ENCODE data around the gene DUSP11. TPM values are rescaled to one million over a fixed set of nuclear protein-coding genes. Genes with fewer than 3 reads are reported as not detected.
"Not testable (repeated sequence)": the region's sequence is repeated elsewhere in the genome, so short reads cannot be mapped to it uniquely, and the experiment has no call there.

The DUSP11 gene
- total and polyA plus RNA-seq, 4 donors = 13.9 to 44.1 (median 17.0) TPM

- Histone ChIP-seq H3K27me3 (ENCODE audit: control insufficient read depth in 3 of 3, insufficient read depth in 3 of 3, low read length in 2 of 3) (no peaks in the 10 kb centered on the region), H3K36me3 (ENCODE audit: control insufficient read depth in 4 of 4, insufficient read depth in 4 of 4, low read length in 4 of 4) (peaks cover 11 to 45% (median 27%) of the 10 kb centered on the region in 4 donors), H3K4me1 (ENCODE audit: control insufficient read depth in 5 of 5, insufficient read depth in 5 of 5, low read length in 5 of 5) (peaks cover 0 to 21% (median 5%) of the 10 kb centered on the region in 5 donors), H3K27ac (ENCODE audit: low read depth in 1 of 2, low read length in 1 of 2) (no peak overlapping the region), H3K4me3 (no peak overlapping the region), H3K9me3 (ENCODE audit: control insufficient read depth in 4 of 4, insufficient read depth in 3 of 4, low read length in 3 of 4) (no peaks in the 10 kb centered on the region), H3K9ac (ENCODE audit: insufficient read depth in 1 of 2, low read length in 2 of 2) (no peak overlapping the region)
- ATAC-seq (ENCODE audit: insufficient read depth, low FRiP score) (no peak), DNase-seq (no peak)
- TF ChIP-seq CTCF (IDR thresholded peaks at IDR 0.05; ENCODE audit: control extremely low read depth, extremely low read depth) = no peak
- 92 to 93% methylated on average over 2 of the region's 2 CpGs for WGBS, 2 donors
Observed at GRCh38 chr2:73759904-73760303, 20.0 kb downstream of the DUSP11 start.

DNA sequence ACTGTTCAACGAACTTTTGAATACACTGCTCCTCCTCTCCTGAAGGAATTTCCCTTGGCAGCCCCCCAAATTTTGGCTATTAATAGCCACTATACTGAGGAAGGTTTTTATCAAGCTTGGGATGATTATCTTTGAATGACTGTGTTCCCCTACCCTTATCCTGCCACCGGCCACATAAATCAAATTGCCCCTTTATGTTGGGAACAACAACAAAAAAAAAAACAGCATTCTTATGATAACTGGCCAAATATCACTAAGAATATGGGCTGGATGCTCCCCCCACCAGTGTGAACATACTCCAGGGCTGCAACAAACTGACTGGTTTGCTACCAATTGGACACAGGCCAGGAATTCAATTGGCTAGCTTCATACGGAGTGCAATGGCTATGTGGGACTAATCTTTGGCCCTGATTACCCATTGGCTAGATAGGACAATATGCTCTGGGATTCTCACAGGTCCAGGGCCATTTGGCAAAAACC lies 20.6 kb downstream of the DUSP11 start:
- no peak for TF ChIP-seq CTCF (IDR thresholded peaks at IDR 0.05; ENCODE audit: control extremely low read depth, extremely low read depth)
- Histone ChIP-seq H3K4me3 (no peak overlapping the region), H3K36me3 (ENCODE audit: control insufficient read depth in 4 of 4, insufficient read depth in 4 of 4, low read length in 4 of 4) (peaks cover 9 to 43% (median 25%) of the 10 kb centered on the region in 4 donors), H3K9ac (ENCODE audit: insufficient read depth in 1 of 2, low read length in 2 of 2) (no peak overlapping the region), H3K4me1 (ENCODE audit: control insufficient read depth in 5 of 5, insufficient read depth in 5 of 5, low read length in 5 of 5) (peaks cover 0 to 21% (median 5%) of the 10 kb centered on the region in 5 donors), H3K27ac (ENCODE audit: low read depth in 1 of 2, low read length in 1 of 2) (peak overlapping the region; percentile 45 to 49), H3K9me3 (ENCODE audit: control insufficient read depth in 4 of 4, insufficient read depth in 3 of 4, low read length in 3 of 4) (no peaks in the 10 kb centered on the region), H3K27me3 (ENCODE audit: control insufficient read depth in 3 of 3, insufficient read depth in 3 of 3, low read length in 2 of 3) (no peaks in the 10 kb centered on the region)
- no peak for ATAC-seq (ENCODE audit: insufficient read depth, low FRiP score)
- DNase-seq = peak; percentile 33 to 71 (median 64)
- 32 to 62% methylated on average over 3 of the region's 3 CpGs for WGBS, 2 donors

DNA sequence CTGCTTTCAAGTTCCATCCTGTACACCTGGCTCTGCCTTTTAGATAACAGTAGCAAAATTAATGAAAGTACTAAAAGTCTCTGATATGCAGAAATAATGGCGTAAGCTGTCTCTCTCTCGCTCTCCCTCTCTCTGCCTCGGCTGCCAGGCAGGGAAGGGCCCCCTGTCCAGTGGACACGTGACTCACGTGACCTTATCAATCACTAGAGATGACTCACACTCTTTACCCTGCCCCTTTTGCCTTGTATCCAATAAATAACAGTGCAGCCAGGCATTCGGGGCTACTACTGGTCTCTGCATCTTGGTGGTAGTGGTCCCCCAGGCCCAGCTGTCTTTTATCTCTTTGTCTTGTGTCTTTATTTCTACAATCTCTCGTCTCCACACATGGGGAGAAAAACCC lies 25.6 kb downstream of the DUSP11 start:
- H3K9me3 ChIP-seq (ENCODE audit: control insufficient read depth in 4 of 4, insufficient read depth in 3 of 4, low read length in 3 of 4); H3K4me1 ChIP-seq (ENCODE audit: control insufficient read depth in 5 of 5, insufficient read depth in 5 of 5, low read length in 5 of 5); H3K27me3 ChIP-seq (ENCODE audit: control insufficient read depth in 3 of 3, insufficient read depth in 3 of 3, low read length in 2 of 3); ATAC-seq (ENCODE audit: insufficient read depth, low FRiP score); H3K9ac ChIP-seq (ENCODE audit: insufficient read depth in 1 of 2, low read length in 2 of 2); DNase-seq; H3K27ac ChIP-seq (ENCODE audit: low read depth in 1 of 2, low read length in 1 of 2); H3K4me3 ChIP-seq: not testable (repeated sequence)
- H3K36me3 ChIP-seq (ENCODE audit: control insufficient read depth in 4 of 4, insufficient read depth in 4 of 4, low read length in 4 of 4) = peaks cover 9 to 35% (median 28%) of the 10 kb centered on the region in 4 donors
- WGBS, 2 donors = 91 to 97% methylated on average over 7 of the region's 7 CpGs

- no peak for ATAC-seq (ENCODE audit: insufficient read depth, low FRiP score)
- no peak overlapping the region for H3K9ac ChIP-seq (ENCODE audit: insufficient read depth in 1 of 2, low read length in 2 of 2)
- peaks cover 0 to 2% (median 0%) of the 10 kb centered on the region in 5 donors for H3K4me1 ChIP-seq (ENCODE audit: control insufficient read depth in 5 of 5, insufficient read depth in 5 of 5, low read length in 5 of 5)
- H3K9me3 ChIP-seq (ENCODE audit: control insufficient read depth in 4 of 4, insufficient read depth in 3 of 4, low read length in 3 of 4) = no peaks in the 10 kb centered on the region
- no peaks in the 10 kb centered on the region for H3K27me3 ChIP-seq (ENCODE audit: control insufficient read depth in 3 of 3, insufficient read depth in 3 of 3, low read length in 2 of 3)
- TF ChIP-seq CTCF (IDR thresholded peaks at IDR 0.05; ENCODE audit: control extremely low read depth, extremely low read depth) = no peak
- H3K4me3 ChIP-seq = no peak overlapping the region
- no peak for DNase-seq
- 46 to 81% methylated on average over 2 of the region's 2 CpGs for WGBS, 2 donors
- H3K36me3 ChIP-seq (ENCODE audit: control insufficient read depth in 4 of 4, insufficient read depth in 4 of 4, low read length in 4 of 4) = peaks cover 8 to 29% (median 23%) of the 10 kb centered on the region in 4 donors
- H3K27ac ChIP-seq (ENCODE audit: low read depth in 1 of 2, low read length in 1 of 2) = no peak overlapping the region
Observed at GRCh38 chr2:73749314-73749713, 30.6 kb downstream of the DUSP11 start.
